Neutrophil (primary cell): Measurements from ENCODE around the gene IMPDH1.
A peak's percentile ranks its signal among the peaks of the same experiment; 100 is the strongest.

Source experiments
- H3K27ac ChIP-seq: fragments of 200-600 bp; sonication (generic); 2 replicates; pipeline ENCODE4 v1.5.1; 2016; ENCODE audit warnings: mild to moderate bottlenecking, moderate library complexity
- H3K27me3 ChIP-seq: fragments of 200-600 bp; sonication (generic); 2 replicates; pipeline ENCODE4 v1.6.0; 2016; ENCODE audit warnings: mild to moderate bottlenecking
- H3K36me3 ChIP-seq: fragments of 200-600 bp; sonication (generic); 2 replicates; pipeline ENCODE4 v1.5.1; 2017
- H3K4me1 ChIP-seq, 2 experiments: fragments of 200-600 bp in 1 of 2; sonication (generic) in 1 of 2; 1 replicate in 1 of 2; 2 replicates in 1 of 2; pipeline versions ENCODE4 v1.5.1 to v1.6.1; 2013 to 2016; ENCODE audit warnings: low read depth in 1 of 2, low read length in 1 of 2, mild to moderate bottlenecking in 1 of 2, moderate library complexity in 1 of 2; ENCODE audit not compliant: control insufficient read depth in 1 of 2, insufficient read depth in 1 of 2
- H3K4me3 ChIP-seq, 2 experiments: fragments of 200-600 bp in 1 of 2; sonication (generic) in 1 of 2; 1 replicate in 1 of 2; 2 replicates in 1 of 2; pipeline ENCODE4 v1.5.1; 2013 to 2016; ENCODE audit warnings: low read depth in 1 of 2, low read length in 1 of 2, mild to moderate bottlenecking in 1 of 2, moderate library complexity in 1 of 2
- H3K9me3 ChIP-seq: fragments of 200-600 bp; sonication (generic); 2 replicates; pipeline ENCODE4 v1.5.1; 2016
- CTCF ChIP-seq: fragments of 200-600 bp; sonication (generic); IDR thresholded peaks from 2 replicates; pipeline ENCODE4 v1.5.1; 2016; ENCODE audit warnings: antibody characterized with exemption

IMPDH1 gene

DNA sequence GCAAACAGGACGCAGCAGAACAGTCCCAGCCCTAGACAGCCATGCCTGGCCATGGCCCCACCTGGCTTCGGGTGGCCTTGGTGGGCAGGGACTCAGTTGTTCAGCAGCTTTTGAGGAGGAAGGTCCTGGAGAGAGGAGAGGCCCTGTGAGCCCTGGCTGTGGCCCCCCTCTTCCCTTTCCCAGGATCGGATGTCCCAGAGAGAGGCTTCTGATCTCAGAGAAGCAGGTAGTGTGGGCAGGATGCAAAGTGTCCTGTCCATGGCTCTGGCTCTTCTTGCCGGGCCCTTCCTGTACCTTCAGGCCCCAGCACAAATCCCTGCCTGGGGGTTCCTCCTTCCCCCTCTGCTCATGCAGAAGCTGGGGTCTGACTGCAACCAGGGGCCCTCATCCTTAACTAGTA is 49.8 kb downstream of the IMPDH1 start:
- Histone ChIP-seq H3K36me3 (no peaks in the 10 kb centered on the region), H3K4me1 (peaks cover 52 to 54% of the 10 kb centered on the region in 2 experiments), H3K9me3 (no peaks in the 10 kb centered on the region), H3K4me3 (peak overlapping the region; percentile 65 to 76), H3K27me3 (no peaks in the 10 kb centered on the region), H3K27ac (peak overlapping the region; percentile 27)
- TF ChIP-seq CTCF: no peak

DNA sequence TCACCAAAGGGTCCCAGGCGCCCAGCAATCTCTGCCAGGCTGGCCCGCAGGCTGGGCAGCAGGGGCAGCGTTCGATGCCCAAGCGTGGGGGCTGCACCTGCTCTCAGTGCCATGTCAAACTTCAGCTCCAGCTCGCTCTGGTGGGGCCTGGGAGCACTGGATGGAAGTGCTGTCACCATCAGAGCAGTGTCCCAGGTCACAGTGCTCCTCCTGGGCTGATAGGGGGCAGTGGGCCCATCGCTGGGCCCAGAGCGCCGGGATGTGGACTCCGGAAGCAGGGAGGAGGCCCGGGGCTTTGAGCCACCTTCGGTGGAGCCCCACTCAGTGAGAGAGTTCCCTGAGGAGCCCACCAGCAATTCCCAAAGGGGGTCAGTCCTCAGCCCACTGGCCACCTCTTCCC is 50.4 kb downstream of the IMPDH1 start:
- TF ChIP-seq CTCF: no peak
- H3K4me1 ChIP-seq: peaks cover 52 to 54% of the 10 kb centered on the region in 2 experiments
- H3K9me3 ChIP-seq: no peaks in the 10 kb centered on the region
- no peaks in the 10 kb centered on the region for H3K27me3 ChIP-seq
- H3K4me3 ChIP-seq: no peak overlapping the region
- H3K27ac ChIP-seq: no peak overlapping the region
- no peaks in the 10 kb centered on the region for H3K36me3 ChIP-seq

DNA sequence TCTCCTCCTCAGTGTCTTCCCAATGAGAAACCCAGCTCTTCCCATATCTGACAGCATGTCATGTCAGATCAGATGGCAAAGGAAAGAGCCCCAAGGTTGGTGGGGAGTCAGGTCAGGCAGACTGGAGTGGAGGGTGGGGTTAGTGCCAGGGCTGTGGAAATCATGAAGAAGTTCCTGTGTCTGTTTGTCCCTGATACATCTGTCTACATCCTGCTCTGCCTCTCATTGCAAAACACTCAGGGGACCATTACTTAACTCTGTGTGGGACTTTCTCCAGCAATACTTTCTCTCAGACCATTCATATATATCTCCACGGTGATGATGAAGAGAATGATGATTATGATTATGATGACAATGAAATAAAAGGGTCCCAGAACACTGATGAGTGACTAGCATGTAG is 51.5 kb downstream of the IMPDH1 start:
- no peaks in the 10 kb centered on the region for H3K9me3 ChIP-seq
- H3K27me3 ChIP-seq: no peaks in the 10 kb centered on the region
- peaks cover 52 to 54% of the 10 kb centered on the region in 2 experiments for H3K4me1 ChIP-seq
- no peaks in the 10 kb centered on the region for H3K36me3 ChIP-seq
- peak overlapping the region; percentile 43 for H3K27ac ChIP-seq
- H3K4me3 ChIP-seq: no peak overlapping the region
- TF ChIP-seq CTCF: no peak

DNA sequence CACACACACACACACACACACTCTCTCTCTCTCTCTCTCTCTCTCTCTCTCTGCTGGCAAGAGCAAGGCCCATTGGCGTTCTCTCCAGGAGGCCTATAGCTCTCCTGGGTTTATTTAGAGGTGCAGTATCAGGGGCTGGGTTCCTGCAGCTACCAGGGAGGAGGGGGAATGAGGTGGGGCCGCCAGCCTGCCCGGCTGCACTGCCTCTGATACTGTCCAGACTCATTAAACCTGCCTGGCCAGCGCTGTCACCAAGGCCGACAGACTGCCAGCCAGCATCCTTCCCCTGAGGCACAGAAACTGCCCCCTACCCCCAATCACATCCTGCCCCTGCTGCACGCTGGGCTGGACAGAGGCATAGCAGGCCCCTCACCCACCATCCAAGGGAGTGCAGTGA is 52.6 kb downstream of the IMPDH1 start:
- peaks cover 9% of the 10 kb centered on the region for H3K27me3 ChIP-seq
- H3K9me3 ChIP-seq: no peaks in the 10 kb centered on the region
- no peak for TF ChIP-seq CTCF
- H3K4me3 ChIP-seq: no peak overlapping the region
- H3K4me1 ChIP-seq: peaks cover 56 to 60% of the 10 kb centered on the region in 2 experiments
- H3K27ac ChIP-seq: no peak overlapping the region
- H3K36me3 ChIP-seq: no peaks in the 10 kb centered on the region

DNA sequence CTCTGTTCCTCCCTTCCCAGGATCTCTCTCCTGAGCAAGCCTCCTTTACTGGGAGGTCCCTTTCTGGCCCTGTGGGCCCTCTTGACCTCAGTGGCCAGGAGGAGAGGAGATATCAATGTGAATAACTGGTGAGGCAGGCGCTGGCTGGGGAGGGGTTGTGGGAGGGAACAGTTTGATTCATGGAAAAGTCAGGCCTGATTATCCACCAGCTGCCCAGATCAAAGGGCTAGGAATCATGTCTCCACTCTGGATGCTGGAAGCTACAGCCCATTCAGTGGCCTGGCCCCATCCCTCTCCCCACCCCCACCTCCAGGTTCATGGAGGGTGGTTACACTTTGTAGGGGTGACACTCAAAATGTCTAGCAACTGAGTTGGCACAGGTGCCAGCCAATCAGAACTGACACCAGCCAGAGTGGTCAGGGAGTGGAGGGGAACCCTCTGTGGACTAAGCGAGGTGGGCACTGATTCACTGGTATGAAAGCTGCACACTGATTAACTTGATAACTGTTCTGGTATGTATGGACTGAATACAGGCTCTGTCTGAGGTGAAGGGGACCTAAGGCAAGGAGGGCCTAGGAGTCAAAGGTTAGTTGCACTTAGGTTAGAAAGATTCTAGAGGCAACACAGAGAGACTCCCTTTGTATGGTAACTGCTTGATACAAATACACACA is 53.1 kb downstream of the IMPDH1 start:
- peaks cover 54 to 58% of the 10 kb centered on the region in 2 experiments for H3K4me1 ChIP-seq
- H3K27me3 ChIP-seq: peaks cover 14% of the 10 kb centered on the region
- TF ChIP-seq CTCF: no peak
- H3K4me3 ChIP-seq: no peak overlapping the region
- H3K27ac ChIP-seq: no peak overlapping the region
- H3K9me3 ChIP-seq: no peaks in the 10 kb centered on the region
- no peaks in the 10 kb centered on the region for H3K36me3 ChIP-seq
